Stimulated activated CD4-positive, alpha-beta T cell treated with anti-CD3 and anti-CD28 coated beads, Interleukin-4, amount 100 ng/mL, for 24 hours (primary cell): Measurements from ENCODE around the gene TTLL4.
A peak's percentile ranks its signal among the peaks of the same experiment; 100 is the strongest.

Source experiments
- DNase-seq: peaks from one replicate; pipeline ENCODE4 v3.0.0-alpha.2; 2020

Gene TTLL4, protein sequence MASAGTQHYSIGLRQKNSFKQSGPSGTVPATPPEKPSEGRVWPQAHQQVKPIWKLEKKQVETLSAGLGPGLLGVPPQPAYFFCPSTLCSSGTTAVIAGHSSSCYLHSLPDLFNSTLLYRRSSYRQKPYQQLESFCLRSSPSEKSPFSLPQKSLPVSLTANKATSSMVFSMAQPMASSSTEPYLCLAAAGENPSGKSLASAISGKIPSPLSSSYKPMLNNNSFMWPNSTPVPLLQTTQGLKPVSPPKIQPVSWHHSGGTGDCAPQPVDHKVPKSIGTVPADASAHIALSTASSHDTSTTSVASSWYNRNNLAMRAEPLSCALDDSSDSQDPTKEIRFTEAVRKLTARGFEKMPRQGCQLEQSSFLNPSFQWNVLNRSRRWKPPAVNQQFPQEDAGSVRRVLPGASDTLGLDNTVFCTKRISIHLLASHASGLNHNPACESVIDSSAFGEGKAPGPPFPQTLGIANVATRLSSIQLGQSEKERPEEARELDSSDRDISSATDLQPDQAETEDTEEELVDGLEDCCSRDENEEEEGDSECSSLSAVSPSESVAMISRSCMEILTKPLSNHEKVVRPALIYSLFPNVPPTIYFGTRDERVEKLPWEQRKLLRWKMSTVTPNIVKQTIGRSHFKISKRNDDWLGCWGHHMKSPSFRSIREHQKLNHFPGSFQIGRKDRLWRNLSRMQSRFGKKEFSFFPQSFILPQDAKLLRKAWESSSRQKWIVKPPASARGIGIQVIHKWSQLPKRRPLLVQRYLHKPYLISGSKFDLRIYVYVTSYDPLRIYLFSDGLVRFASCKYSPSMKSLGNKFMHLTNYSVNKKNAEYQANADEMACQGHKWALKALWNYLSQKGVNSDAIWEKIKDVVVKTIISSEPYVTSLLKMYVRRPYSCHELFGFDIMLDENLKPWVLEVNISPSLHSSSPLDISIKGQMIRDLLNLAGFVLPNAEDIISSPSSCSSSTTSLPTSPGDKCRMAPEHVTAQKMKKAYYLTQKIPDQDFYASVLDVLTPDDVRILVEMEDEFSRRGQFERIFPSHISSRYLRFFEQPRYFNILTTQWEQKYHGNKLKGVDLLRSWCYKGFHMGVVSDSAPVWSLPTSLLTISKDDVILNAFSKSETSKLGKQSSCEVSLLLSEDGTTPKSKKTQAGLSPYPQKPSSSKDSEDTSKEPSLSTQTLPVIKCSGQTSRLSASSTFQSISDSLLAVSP

GRCh38 chr2:218710687-218711549 is at the start of gene TTLL4:
TTLL4 (plus strand) TSS chr2:218710835; CDS start chr2:218737677, 26,842 bp downstream.
- peak; percentile 98 for DNase-seq

DNA sequence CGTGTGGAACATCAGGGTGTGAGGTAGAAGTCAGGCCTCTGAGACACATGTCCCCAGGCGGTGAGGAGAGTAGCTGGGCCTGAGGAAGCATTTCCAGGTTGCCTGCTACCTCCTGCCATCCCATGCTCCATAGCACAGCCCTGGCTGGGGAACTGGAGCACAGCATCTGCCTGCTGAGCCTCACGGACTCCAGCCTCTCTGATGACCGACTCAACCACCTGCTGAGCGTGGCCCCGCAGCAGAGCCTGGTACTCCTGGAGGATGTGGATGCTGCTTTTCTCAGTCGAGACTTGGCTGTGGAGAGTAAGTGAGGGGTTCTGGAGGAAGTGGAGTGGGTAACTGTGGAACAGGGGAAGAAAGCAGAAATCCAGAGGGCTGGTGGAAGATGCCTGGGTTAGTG is 48.3 kb upstream of the TTLL4 start:
- no peak for DNase-seq

DNA sequence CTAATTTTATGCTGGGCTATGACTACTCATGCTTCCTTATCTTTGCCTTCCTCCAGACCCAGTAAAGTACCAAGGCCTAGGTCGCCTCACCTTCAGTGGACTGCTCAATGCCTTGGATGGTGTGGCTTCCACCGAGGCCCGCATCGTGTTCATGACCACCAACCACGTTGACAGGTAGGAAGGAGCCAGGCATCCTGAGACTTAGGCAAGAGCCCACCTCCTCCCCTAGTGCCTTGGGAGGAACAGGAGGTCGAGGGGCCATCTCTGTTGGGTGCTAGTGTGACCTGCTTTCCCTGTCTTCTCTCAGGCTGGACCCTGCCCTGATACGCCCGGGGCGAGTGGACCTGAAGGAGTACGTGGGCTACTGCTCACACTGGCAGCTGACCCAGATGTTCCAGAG is 47.8 kb upstream of the TTLL4 start:
- DNase-seq, result no peak

DNA sequence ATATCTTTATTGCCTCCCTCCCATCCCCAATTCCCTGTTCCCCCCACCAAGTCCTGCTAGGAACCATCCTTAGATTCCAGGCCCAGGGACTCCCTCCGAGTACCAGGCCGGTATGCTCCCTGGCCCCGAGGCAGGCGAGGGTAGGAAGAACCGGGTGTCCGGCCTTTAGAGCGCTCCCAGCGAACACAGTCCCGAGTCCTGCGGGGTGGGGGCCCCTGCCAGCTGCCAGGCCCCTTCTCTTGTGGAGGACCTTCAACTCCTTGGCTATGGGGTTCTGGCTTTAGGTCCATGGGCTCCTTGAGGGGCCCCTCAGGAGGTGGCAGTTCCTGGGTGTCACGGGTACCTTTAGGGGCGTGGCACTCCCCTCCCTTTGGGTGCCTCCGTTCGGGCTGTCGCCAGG is 46.7 kb upstream of the TTLL4 start:
- DNase-seq, result no peak

GRCh38 chr2:218664653-218665052 is 46.0 kb upstream of the TTLL4 start:
- no peak for DNase-seq

DNA sequence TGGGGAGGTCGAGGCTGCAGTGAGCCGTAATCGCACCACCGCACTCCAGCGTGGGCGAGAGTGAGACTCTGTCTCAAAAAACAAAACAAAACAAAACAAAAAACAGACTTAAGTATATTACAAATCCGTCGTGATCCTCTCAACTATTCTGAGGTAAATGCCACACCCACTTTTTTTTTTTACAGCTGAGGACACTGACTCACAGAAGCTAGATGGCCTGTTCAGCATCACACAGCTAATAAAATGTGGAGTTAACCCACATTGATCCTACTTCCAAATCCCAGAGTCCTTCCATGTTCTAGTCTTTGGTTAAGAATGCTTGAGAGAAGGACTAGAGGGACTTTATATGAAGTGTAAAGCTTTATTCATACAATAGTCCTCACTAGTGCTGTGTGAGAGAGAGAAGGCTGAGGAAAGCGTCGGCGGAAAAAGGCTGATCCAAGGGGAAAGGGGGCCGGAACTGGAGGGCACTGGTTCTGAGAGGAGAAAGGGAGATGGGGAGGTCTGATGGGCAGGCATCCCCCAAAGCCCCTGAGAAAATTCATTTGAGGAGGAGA is 39.5 kb upstream of the TTLL4 start:
- no peak for DNase-seq

DNA sequence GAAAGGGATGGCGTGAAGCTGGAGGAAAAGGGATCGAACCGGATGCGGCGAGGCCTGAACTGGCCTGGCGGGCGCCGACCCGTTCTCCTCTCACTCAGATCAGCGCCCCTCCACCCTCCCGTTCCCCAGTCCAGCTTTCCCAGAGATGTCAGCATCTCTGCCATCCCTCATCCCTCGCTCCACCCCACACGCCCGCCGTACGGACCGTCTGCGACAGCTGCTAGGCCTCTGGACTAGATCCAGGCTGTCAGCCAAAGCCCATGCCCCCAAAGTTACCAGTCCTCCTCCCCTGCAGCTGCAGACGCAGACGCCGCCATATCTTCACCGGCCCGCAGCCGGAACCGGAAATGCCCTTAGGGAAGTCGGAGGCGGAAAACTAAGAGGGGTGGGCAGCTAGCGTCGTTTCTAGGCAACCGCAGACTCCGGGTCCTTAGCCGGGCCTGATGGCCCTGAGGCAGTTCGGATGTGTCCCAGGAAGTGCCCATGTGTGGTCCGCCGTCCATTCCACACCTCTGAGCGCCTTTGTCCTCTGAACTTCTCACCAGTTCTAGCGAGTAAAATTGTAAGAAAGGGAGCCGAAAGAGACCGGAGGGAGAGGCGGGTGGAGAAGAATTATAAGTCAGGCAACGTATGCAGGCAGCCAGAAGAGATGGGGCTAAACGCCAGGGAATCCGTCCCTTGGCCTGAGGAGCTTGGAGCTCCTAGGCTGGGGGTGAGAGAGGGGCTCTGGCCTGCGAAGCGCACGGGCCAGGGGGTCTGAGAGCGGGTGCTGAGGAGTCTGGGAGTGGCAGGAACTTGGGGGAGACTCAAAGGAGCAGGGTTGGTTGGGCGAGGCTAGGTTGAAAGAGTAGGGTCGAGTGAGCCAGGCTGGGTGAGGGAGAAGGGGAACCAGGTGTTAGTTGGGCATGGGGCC is 38.7 kb upstream of the TTLL4 start, which contains the start of the genes RNF25 and STK36:
RNF25 (minus strand) TSS at position 349 of the 913 bp plus-strand sequence; CDS start at position 317, 32 bp downstream.
STK36 (plus strand) TSS at position 433 of the 913 bp plus-strand sequence. CDS start 744 bp downstream, outside the sequence.
- DNase-seq, result peak; percentile 87

DNA sequence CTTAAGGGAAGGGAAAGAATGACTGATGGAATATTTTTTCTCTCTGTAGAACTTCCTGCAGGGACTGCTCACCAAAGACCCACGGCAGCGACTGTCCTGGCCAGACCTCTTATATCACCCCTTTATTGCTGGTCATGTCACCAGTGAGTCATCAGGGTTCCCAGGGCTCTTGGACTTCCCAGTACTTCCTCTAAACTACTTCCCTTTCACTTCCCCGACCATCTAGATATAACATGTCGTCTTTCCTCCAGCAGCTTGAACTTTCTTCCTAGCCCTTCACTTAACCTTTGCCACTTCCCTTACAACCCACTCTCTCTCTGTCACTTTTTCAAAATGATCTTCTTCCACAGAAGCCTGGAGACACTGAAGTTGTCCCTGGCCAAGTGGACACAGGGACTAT is 31.5 kb upstream of the TTLL4 start:
- no peak for DNase-seq

DNA sequence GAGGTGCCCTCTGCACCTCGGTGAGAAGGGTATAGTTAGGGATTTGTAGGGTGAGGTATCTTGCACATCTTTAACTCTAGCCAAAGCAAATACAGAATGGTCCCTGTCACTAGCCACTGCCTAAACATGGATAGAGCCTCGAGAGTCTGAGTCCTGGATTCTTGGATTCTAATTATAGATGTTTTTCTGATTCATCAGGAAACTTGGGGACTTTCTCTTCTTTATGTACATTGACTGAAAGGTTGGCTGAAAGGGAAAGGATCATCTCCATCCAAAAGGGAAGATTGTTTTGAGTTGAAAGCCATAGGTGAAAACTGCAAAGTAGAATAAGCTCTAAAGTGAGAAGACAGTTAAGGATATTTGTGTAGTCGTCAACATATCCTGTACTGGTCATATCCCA is 30.6 kb upstream of the TTLL4 start:
- no peak for DNase-seq

DNA sequence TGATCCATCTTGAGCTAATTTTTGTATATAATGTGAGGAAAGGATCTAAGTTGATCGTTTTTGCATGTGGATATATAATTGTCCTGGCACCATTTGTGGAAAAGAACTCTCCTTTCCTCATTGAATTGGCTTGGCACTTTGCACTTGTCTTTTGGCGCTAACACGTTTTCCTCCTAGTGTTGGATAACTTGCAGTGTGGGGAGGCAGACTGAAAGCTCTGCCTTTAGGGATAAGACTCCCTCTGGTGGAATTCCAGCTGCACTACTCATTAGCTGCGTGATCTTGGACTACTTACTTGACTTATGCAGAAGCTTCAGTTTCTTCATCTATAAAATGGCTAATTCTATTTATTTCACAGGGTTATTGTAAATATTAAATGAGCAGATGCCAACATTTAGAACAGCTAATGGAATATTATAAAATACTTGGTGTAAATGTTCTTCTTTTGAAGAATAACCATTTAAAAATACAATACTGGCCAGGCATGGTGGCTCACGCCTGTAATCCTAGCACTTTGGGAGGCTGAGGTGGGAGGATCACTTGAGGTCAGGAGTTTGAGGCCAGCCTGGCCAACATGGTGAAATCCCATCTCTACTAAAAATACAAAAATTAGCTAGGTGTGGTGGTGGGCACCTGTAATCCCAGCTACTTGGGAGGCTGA is 23.1 kb upstream of the TTLL4 start:
- DNase-seq, result peak; percentile 35

DNA sequence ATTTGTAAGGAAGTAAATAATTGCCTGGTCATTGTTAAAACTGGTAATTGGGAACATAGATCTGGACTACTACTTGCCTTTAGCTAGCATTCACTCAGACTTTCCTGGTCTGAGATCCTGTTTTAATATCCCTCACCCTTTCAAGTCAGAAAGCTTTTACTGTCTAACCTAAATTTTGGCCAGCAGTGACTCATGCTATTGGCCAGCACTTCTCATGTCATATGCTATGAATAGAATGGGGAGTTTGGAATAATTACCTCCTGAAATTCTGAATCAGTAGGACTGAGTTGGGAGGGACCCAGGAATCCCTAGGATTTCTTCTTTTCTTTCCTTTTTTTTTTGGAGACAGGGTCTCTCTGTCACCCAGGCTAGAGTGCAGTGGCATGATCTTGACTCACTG is 19.4 kb upstream of the TTLL4 start:
- DNase-seq, result no peak

- DNase-seq, result no peak
These were observed 16.1 kb upstream of the TTLL4 start for GRCh38 chr2:218694405-218695145.

GRCh38 chr2:218698885-218699284 is 11.8 kb upstream of the TTLL4 start:
- no peak for DNase-seq

GRCh38 chr2:218701806-218702205 is 8.8 kb upstream of the TTLL4 start:
- no peak for DNase-seq

DNA sequence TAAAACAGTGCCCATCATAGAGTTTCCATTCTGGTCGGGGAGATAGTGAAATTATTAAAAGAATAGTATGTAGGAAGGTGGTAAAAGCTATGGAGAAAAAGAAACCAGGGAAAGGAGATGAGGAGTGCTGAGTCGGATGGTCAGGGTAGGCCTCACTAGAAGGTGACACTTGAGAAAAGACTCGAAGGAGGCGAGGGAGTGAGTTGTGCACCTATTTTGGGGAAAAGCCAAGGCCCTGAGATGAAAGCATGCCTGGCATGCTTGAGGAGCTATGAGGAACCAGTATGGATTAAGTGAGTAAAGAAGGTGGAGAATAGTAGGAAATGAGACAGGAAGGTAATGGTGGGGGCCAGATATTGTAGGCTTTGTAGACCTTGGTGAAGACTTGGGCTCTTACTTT is 7.3 kb upstream of the TTLL4 start:
- DNase-seq, result no peak

GRCh38 chr2:218708086-218708485 is 2.5 kb upstream of the TTLL4 start:
- DNase-seq, result no peak

DNA sequence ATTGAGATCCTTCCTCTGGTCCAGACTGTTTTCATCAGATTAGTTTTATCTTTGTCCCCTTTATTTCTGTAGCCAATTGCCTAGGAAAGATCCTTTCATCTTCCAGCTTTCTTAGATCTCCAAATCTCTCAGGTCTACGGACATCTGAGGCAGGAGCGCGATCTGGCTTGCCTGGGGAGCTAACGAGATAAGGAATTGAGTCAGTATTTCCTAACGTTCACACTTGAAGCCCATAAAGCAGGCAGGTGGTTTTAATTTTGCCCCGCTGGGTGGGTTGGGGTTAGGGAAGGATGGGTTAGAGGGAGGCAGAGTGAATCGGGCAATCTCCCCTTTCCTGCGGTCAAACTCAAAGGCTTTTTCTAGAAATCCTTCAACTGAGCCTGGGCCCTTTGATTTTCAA is 727 bp upstream of the TTLL4 start:
- no peak for DNase-seq

DNA sequence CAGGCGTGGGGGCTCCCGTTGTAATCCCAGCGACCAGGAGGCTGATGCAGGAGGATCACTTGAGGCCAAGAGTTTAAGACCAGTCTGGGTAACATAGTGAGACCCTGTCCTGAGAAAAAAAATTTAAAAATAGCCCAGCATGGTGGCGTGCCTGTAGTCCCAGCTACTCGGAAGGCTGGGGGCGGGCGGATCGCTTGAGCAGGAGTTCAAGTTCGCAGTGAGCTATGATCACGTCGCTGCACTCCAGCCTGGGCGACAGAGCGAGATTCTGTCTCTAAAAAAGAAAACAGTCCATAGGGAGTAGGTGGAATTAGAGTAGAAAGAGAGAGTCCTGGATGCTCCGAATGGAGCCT is 325 bp upstream of the TTLL4 start:
- peak; percentile 4 for DNase-seq

GRCh38 chr2:218711550-218711929 is 905 bp downstream of the TTLL4 start:
- DNase-seq, result no peak
